ENCODE data around the gene ADAMTS14. TPM values are rescaled to one million over a fixed set of nuclear protein-coding genes. Genes with fewer than 3 reads are reported as not detected.

ADAMTS14 gene
- total RNA-seq, 1 experiment from 2014 or later: 10.1 TPM

Other genes starting within 250 kb of the ADAMTS14 start
- not detected in 2 replicates for gene NODAL, start 230.8 kb upstream of the ADAMTS14 start, total RNA-seq (2014; rRNA removed; shearing (Covaris generic))
- gene PALD1, start 193.7 kb upstream of the ADAMTS14 start, total RNA-seq (2014; rRNA removed; shearing (Covaris generic)): 0.10 and 0.12 TPM in 2 replicates
- gene PRF1, start 69.8 kb upstream of the ADAMTS14 start, total RNA-seq (2014; rRNA removed; shearing (Covaris generic)): not detected in 2 replicates
- not detected in 2 replicates for gene TBATA, start 112.9 kb downstream of the ADAMTS14 start, total RNA-seq (2014; rRNA removed; shearing (Covaris generic))
- gene SGPL1, start 143.4 kb downstream of the ADAMTS14 start, total RNA-seq (2014; rRNA removed; shearing (Covaris generic)): 14.1 and 23.0 TPM in 2 replicates
- 71.6 and 73.9 TPM in 2 replicates for gene PCBD1, start 216.1 kb downstream of the ADAMTS14 start, total RNA-seq (2014; rRNA removed; shearing (Covaris generic))

Data from RPMI7951 (cell line).